Glutamatergic neuron (in vitro differentiated cells): ENCODE results near the gene KIF26B. TPM values are rescaled to one million over a fixed set of nuclear protein-coding genes. Genes with fewer than 3 reads are reported as not detected.

Experiments used
- DNase-seq: peaks from one replicate; pipeline ENCODE4 v3.0.0; 2022
- H3K27ac Mint-ChIP-seq: one replicate; pipeline ENCODE4 v1.8.0; 2020; ENCODE audit warnings: mild to moderate bottlenecking, mixed read lengths, inconsistent platforms; ENCODE audit not compliant: unreplicated experiment
- H3K27me3 Mint-ChIP-seq: one replicate; pipeline ENCODE4 v1.8.0; 2020; ENCODE audit warnings: mild to moderate bottlenecking, moderate library complexity, mixed read lengths, inconsistent platforms; ENCODE audit not compliant: unreplicated experiment
- H3K36me3 Mint-ChIP-seq: one replicate; pipeline ENCODE4 v1.8.0; 2020; ENCODE audit warnings: mild to moderate bottlenecking, mixed read lengths, inconsistent platforms; ENCODE audit not compliant: unreplicated experiment
- H3K4me1 Mint-ChIP-seq: one replicate; pipeline ENCODE4 v1.8.0; 2020; ENCODE audit warnings: mild to moderate bottlenecking, low read depth, mixed read lengths, inconsistent platforms; ENCODE audit not compliant: unreplicated experiment
- H3K4me3 Mint-ChIP-seq: one replicate; pipeline ENCODE4 v1.8.0; 2020; ENCODE audit warnings: mild to moderate bottlenecking, mixed read lengths, inconsistent platforms; ENCODE audit not compliant: unreplicated experiment
- H3K9me3 Mint-ChIP-seq: one replicate; pipeline ENCODE4 v1.8.0; 2020; ENCODE audit warnings: mild to moderate bottlenecking, moderate library complexity, mixed read lengths, inconsistent platforms; ENCODE audit not compliant: unreplicated experiment
- total RNA-seq: library from RNA; stranded (reverse); fragmentation: NEBNext Ultra II Directional; extraction: Animal tissue kit (Norgen Biotek cat#: 25700); gene quantifications from one replicate; pipeline ENCODE4 v1.2.1, GENCODE V29; 2021; ENCODE audit not compliant: unreplicated experiment
- TF ChIP-seq, protein P1 (sequence below): fragments of 200-600 bp; sonication (generic); IDR thresholded peaks from one replicate; pipeline ENCODE4 v1.5.0; 2021; ENCODE audit not compliant: partially characterized antibody, unreplicated experiment

The KIF26B gene
- total RNA-seq, 1 donor from 2014 or later, result 2.4 TPM

DNA sequence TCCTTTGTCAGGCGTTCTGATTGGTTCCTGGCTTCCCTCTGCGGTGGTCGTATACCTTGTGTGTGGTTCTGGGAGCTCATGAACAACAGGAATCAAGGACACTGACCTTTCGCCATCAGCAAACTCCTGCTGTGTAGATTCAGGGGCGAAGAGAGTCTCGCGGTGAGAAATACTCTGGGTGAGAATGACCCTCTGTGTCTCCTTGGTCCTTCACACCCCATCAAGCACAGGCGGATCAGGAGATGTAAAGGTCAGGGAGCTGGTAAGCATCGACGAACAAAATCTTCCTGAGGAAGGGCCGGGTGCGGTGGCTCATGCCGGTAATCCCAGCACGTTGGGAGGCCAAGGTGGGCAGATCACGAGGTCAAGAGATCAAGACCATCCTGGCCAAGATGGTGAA is 207.2 kb downstream of the KIF26B start:
- Mint-ChIP-seq H3K9me3 (no peaks in the 10 kb centered on the region), H3K4me3 (no peak overlapping the region), H3K4me1 (peaks cover 2% of the 10 kb centered on the region)

GRCh38 chr1:245363461-245364200 is 208.8 kb downstream of the KIF26B start:
- TF ChIP-seq, protein P1, sequence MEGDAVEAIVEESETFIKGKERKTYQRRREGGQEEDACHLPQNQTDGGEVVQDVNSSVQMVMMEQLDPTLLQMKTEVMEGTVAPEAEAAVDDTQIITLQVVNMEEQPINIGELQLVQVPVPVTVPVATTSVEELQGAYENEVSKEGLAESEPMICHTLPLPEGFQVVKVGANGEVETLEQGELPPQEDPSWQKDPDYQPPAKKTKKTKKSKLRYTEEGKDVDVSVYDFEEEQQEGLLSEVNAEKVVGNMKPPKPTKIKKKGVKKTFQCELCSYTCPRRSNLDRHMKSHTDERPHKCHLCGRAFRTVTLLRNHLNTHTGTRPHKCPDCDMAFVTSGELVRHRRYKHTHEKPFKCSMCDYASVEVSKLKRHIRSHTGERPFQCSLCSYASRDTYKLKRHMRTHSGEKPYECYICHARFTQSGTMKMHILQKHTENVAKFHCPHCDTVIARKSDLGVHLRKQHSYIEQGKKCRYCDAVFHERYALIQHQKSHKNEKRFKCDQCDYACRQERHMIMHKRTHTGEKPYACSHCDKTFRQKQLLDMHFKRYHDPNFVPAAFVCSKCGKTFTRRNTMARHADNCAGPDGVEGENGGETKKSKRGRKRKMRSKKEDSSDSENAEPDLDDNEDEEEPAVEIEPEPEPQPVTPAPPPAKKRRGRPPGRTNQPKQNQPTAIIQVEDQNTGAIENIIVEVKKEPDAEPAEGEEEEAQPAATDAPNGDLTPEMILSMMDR, result no peak
- Mint-ChIP-seq H3K36me3 (no peaks in the 10 kb centered on the region), H3K9me3 (peaks cover 2% of the 10 kb centered on the region), H3K27me3 (peaks cover 4% of the 10 kb centered on the region), H3K27ac (no peak overlapping the region), H3K4me1 (peaks cover 2% of the 10 kb centered on the region), H3K4me3 (no peak overlapping the region)
- DNase-seq, result no peak

More for the DNA sequence above, 207.2 kb downstream of the KIF26B start:
- TF ChIP-seq, protein P1, result no peak
- H3K27me3 Mint-ChIP-seq, result peaks cover 2% of the 10 kb centered on the region
- DNase-seq, result no peak
- no peak overlapping the region for H3K27ac Mint-ChIP-seq
- no peaks in the 10 kb centered on the region for H3K36me3 Mint-ChIP-seq

DNA sequence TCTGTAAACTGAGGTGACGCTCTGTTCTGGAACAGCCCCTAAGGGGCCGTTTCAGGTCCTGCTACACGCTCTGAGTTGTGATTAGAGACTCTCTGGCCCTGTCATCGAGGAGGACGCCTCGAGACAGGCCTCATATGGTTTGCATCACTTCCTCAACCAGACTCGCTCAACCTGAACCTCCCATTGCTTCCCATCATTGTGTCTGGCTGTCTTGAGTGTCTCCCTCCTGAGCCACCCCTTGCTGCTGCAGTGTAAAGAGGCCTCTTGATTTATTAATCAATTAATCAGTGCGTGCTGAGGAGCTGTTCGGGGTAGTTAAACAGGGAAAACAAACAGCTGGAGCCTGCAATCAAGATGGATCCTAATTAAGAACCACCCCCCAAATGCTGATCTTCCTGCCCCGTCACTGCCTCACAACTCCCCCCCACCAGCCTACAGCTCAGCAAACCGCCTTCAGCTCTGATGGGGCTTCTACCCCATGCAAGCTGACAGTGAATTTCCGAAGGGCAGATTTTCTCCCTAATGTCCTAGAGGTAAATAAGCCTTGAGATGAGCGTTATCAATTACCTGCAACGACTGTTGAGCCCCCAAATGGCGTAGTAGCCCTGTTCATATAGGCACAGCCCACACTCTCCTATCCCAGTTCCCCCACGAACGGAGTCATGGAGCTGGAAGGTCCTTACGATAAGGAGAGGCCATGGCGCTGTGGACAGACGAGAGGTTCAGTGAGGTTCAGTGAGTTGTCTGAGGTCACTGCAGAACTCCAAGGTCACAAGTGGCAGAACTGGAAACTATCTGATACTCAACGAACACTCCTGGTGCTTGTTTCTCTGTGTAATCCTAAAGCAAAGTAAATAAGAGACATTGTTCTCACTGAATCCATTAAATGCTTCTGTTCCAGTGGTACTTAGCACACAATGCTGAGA is 210.6 kb downstream of the KIF26B start:
- no peak overlapping the region for H3K27ac Mint-ChIP-seq
- H3K9me3 Mint-ChIP-seq, result peaks cover 2% of the 10 kb centered on the region
- no peak overlapping the region for H3K4me3 Mint-ChIP-seq
- TF ChIP-seq, protein P1, result no peak
- peaks cover 4% of the 10 kb centered on the region for H3K27me3 Mint-ChIP-seq
- H3K4me1 Mint-ChIP-seq, result peaks cover 2% of the 10 kb centered on the region
- no peaks in the 10 kb centered on the region for H3K36me3 Mint-ChIP-seq
- DNase-seq, result no peak

DNA sequence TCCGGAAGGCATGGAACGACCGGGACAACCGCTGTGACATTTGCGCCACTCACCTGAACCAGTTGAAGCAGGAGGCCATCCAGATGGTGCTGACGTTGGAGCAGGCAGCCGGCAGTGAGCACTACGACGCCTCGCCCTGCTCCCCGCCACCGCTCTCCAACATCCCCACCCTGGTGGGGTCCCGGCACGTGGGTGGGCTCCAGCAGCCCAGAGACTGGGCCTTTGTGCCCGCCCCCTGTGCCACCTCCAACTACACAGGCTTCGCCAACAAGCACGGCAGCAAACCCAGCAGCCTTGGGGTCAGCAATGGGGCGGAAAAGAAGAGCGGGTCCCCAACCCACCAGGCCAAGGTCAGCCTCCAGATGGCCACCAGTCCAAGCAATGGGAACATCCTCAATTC is 212.1 kb downstream of the KIF26B start:
- TF ChIP-seq, protein P1, result no peak
- peaks cover 10% of the 10 kb centered on the region for H3K27me3 Mint-ChIP-seq
- no peak overlapping the region for H3K27ac Mint-ChIP-seq

More for the DNA sequence above, 212.1 kb downstream of the KIF26B start:
- no peak for DNase-seq
- Mint-ChIP-seq H3K9me3 (peaks cover 2% of the 10 kb centered on the region), H3K4me3 (no peak overlapping the region), H3K4me1 (peaks cover 2% of the 10 kb centered on the region), H3K36me3 (peaks cover 4% of the 10 kb centered on the region)
